Nephron progenitor cell (in vitro differentiated cells): ENCODE data around the gene PPP1R8.

Experiments
- DNase-seq: peaks from one replicate; pipeline ENCODE4 v3.0.0; 2021
- H3K27ac Mint-ChIP-seq: 2 replicates; pipeline ENCODE4 v1.8.0; 2021; ENCODE audit warnings: mild to moderate bottlenecking, moderate library complexity, mixed read lengths
- H3K27me3 Mint-ChIP-seq: 2 replicates; pipeline ENCODE4 v1.8.0; 2021; ENCODE audit warnings: mild to moderate bottlenecking, low read depth, mixed read lengths; ENCODE audit not compliant: poor library complexity
- H3K36me3 Mint-ChIP-seq: 2 replicates; pipeline ENCODE4 v1.8.0; 2021; ENCODE audit warnings: low read depth, mixed read lengths
- H3K4me1 Mint-ChIP-seq: 2 replicates; pipeline ENCODE4 v1.8.0; 2021; ENCODE audit warnings: mixed read lengths
- H3K4me3 Mint-ChIP-seq: 2 replicates; pipeline ENCODE4 v1.8.0; 2021; ENCODE audit warnings: mild to moderate bottlenecking, moderate library complexity, mixed read lengths
- H3K9me3 Mint-ChIP-seq: 2 replicates; pipeline ENCODE4 v1.8.0; 2021; ENCODE audit warnings: mild to moderate bottlenecking, moderate library complexity, mixed read lengths
- CTCF ChIP-seq: fragments of 200-600 bp; sonication (generic); IDR thresholded peaks from 2 replicates; pipeline ENCODE4 v1.5.0; 2021; ENCODE audit warnings: antibody characterized with exemption

The PPP1R8 gene

GRCh38 chr1:27884006-27884954, 53.7 kb downstream of the PPP1R8 start:
- Mint-ChIP-seq H3K4me3 (no peak overlapping the region), H3K36me3 (peaks cover 11% of the 10 kb centered on the region), H3K4me1 (peaks cover 43% of the 10 kb centered on the region), H3K27ac (peak overlapping the region; percentile 89), H3K27me3 (peaks cover 4% of the 10 kb centered on the region), H3K9me3 (no peaks in the 10 kb centered on the region)
- DNase-seq = no peak
- TF ChIP-seq CTCF = no peak

DNA sequence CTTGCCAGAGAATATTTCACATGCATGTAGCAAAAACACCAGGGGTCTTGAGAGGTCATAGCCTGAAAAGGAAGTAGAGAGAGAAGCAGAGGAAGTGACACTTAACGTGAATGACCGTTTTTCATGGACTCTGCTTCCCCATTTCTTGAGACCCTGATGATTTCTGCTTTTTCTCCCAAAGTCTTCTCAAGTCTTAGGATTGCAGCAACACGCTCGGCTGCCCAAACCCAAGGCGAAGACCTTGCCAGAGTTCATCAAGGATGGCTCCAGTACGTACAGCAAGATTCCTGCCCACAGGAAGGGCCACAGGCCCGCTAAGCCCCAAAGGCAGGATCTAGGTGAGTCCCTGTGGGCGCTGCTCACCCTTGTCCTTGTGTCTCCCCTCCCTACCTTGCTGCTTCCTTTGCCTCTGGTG, 54.5 kb downstream of the PPP1R8 start:
- DNase-seq = no peak
- H3K27ac Mint-ChIP-seq = peak overlapping the region; percentile 89
- H3K36me3 Mint-ChIP-seq = peaks cover 15% of the 10 kb centered on the region
- no peaks in the 10 kb centered on the region for H3K9me3 Mint-ChIP-seq
- H3K4me1 Mint-ChIP-seq = peaks cover 38% of the 10 kb centered on the region
- TF ChIP-seq CTCF = no peak
- H3K27me3 Mint-ChIP-seq = peaks cover 4% of the 10 kb centered on the region
- H3K4me3 Mint-ChIP-seq = no peak overlapping the region

- Mint-ChIP-seq H3K27me3 (peaks cover 4% of the 10 kb centered on the region), H3K9me3 (no peaks in the 10 kb centered on the region), H3K4me3 (no peak overlapping the region), H3K27ac (peak overlapping the region; percentile 85), H3K4me1 (peaks cover 38% of the 10 kb centered on the region), H3K36me3 (peaks cover 21% of the 10 kb centered on the region)
- TF ChIP-seq CTCF = no peak
- no peak for DNase-seq
These were observed 55.2 kb downstream of the PPP1R8 start for GRCh38 chr1:27885621-27886352.

- Mint-ChIP-seq H3K36me3 (peaks cover 24% of the 10 kb centered on the region), H3K4me3 (no peak overlapping the region), H3K27ac (peak overlapping the region; percentile 85), H3K9me3 (no peaks in the 10 kb centered on the region), H3K4me1 (peaks cover 38% of the 10 kb centered on the region), H3K27me3 (peaks cover 4% of the 10 kb centered on the region)
- no peak for TF ChIP-seq CTCF
- no peak for DNase-seq
These were observed 55.7 kb downstream of the PPP1R8 start for GRCh38 chr1:27886353-27886679.

DNA sequence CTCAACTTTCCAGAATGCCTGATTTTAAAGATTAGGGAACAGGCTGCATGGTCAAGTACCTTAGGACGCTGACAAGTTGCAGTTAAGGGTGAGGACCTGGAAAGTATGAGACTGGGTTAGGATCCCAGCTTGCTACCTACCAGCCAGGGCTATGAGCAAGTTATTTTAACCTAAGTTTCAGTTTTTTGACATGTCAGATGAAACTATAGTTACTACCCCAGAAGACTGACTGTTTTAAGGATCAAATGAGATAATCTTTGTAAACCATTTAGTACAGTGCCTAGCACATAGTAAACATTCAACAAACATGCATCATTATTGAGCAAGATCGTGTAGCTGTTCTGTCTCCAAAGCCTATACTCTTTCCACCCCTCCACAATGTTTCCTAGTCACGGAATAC, 56.2 kb downstream of the PPP1R8 start:
- no peak for TF ChIP-seq CTCF
- H3K27ac Mint-ChIP-seq = no peak overlapping the region
- no peaks in the 10 kb centered on the region for H3K9me3 Mint-ChIP-seq
- peaks cover 38% of the 10 kb centered on the region for H3K4me1 Mint-ChIP-seq
- H3K27me3 Mint-ChIP-seq = peaks cover 4% of the 10 kb centered on the region
- no peak overlapping the region for H3K4me3 Mint-ChIP-seq
- peaks cover 26% of the 10 kb centered on the region for H3K36me3 Mint-ChIP-seq
- DNase-seq = no peak
